ENCODE data around the gene CHID1. TPM values are rescaled to one million over a fixed set of nuclear protein-coding genes. Genes with fewer than 3 reads are reported as not detected.

The CHID1 gene
- total RNA-seq, 1 donor from 2014 or later, result 88.3 TPM

DNA sequence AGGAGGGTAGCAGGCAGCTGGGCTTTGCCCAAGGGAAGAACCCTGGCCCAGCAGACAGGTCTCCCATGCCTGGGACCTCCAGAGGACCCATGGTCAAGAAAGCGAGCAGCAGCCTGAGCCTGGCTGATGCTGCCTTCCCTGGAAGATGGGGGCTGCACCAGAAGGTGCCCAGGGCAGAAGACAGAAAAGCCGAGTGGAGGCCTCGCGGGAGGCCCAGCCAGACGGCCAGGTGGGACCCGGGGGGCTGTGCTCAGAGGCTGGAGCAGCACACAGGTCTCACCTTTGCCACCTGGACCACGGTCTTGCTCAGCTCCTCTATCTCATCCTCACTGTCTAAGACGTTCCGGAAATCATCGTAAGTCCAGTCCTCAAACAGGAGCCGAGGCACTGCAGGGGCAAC, 10.9 kb downstream of the CHID1 start:
- DNase-seq (ENCODE audit: low spot score in 2 of 2, unreplicated experiment in 2 of 2), result no peak

DNA sequence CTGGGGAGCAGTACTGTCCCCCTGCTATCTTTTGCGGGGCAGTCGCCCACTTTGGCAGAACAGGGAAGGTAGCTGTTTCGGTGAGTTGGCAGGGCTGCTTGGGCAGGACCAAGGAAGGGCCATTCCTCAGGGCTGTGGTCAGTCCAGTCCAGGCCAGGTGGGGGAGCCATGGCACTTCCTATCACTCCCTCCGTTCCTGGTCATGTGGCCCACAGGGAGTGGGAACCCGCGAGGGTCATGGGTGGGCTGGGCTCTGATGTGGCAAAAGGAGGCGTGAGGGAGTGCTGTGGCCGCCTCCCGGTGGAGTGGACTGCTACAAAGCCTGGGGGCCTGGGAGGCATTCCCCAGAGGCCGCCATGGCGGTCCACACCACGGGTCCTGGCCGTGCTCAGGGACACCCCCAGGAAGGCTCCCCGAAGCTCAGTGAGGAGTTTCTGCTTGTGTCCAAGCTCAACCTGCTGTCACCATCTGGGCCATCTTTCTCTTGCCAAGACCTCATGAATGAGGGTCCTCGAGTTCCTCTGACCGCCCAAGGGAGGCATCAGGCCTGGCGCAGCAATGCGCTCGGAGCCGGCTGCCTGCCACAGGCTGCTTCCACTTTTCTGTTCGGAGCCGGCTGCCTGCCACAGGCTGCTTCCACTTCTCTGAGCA, 11.9 kb downstream of the CHID1 start:
- DNase-seq (ENCODE audit: low spot score in 2 of 2, unreplicated experiment in 2 of 2), result no peak
- TF ChIP-seq, protein P1, sequence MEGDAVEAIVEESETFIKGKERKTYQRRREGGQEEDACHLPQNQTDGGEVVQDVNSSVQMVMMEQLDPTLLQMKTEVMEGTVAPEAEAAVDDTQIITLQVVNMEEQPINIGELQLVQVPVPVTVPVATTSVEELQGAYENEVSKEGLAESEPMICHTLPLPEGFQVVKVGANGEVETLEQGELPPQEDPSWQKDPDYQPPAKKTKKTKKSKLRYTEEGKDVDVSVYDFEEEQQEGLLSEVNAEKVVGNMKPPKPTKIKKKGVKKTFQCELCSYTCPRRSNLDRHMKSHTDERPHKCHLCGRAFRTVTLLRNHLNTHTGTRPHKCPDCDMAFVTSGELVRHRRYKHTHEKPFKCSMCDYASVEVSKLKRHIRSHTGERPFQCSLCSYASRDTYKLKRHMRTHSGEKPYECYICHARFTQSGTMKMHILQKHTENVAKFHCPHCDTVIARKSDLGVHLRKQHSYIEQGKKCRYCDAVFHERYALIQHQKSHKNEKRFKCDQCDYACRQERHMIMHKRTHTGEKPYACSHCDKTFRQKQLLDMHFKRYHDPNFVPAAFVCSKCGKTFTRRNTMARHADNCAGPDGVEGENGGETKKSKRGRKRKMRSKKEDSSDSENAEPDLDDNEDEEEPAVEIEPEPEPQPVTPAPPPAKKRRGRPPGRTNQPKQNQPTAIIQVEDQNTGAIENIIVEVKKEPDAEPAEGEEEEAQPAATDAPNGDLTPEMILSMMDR (IDR thresholded peaks at IDR 0.05; ENCODE audit: unreplicated experiment), result no peak
- no peaks in the 10 kb centered on the region for H3K4me1 Mint-ChIP-seq
- no peaks in the 10 kb centered on the region for H3K9me3 Mint-ChIP-seq
- H3K27ac Mint-ChIP-seq, result no peak overlapping the region
- H3K27me3 Mint-ChIP-seq (ENCODE audit: low read depth), result no peaks in the 10 kb centered on the region
- no peak overlapping the region for H3K4me3 Mint-ChIP-seq
- peaks cover 8% of the 10 kb centered on the region for H3K36me3 Mint-ChIP-seq

More for the DNA sequence above, 10.9 kb downstream of the CHID1 start:
- H3K27ac Mint-ChIP-seq, result no peak overlapping the region
- no peak overlapping the region for H3K4me3 Mint-ChIP-seq
- H3K36me3 Mint-ChIP-seq, result peaks cover 13% of the 10 kb centered on the region
- H3K27me3 Mint-ChIP-seq (ENCODE audit: low read depth), result no peaks in the 10 kb centered on the region
- H3K9me3 Mint-ChIP-seq, result no peaks in the 10 kb centered on the region
- H3K4me1 Mint-ChIP-seq, result no peaks in the 10 kb centered on the region
- TF ChIP-seq, protein P1 (IDR thresholded peaks at IDR 0.05; ENCODE audit: unreplicated experiment), result no peak

DNA sequence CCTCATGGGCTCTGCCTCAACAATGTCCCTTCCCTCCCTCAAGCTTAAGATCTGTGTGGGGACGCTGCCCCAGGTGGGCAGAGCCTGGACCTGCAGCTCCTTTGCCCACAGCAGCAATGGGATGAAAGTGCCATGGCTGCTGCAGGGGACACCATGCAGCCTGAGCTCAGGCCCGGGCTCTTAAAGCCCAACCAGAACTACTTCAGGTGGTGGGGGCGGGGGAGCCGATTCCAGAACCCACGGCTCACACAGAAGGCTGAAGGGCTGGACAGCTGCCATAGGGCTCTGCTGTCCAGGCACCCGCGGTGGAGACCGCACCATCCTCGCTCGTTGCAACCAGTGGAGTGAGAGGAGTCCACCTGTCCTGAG, 12.5 kb downstream of the CHID1 start:
- no peak for DNase-seq (ENCODE audit: low spot score in 2 of 2, unreplicated experiment in 2 of 2)
- H3K27me3 Mint-ChIP-seq (ENCODE audit: low read depth), result no peaks in the 10 kb centered on the region

DNA sequence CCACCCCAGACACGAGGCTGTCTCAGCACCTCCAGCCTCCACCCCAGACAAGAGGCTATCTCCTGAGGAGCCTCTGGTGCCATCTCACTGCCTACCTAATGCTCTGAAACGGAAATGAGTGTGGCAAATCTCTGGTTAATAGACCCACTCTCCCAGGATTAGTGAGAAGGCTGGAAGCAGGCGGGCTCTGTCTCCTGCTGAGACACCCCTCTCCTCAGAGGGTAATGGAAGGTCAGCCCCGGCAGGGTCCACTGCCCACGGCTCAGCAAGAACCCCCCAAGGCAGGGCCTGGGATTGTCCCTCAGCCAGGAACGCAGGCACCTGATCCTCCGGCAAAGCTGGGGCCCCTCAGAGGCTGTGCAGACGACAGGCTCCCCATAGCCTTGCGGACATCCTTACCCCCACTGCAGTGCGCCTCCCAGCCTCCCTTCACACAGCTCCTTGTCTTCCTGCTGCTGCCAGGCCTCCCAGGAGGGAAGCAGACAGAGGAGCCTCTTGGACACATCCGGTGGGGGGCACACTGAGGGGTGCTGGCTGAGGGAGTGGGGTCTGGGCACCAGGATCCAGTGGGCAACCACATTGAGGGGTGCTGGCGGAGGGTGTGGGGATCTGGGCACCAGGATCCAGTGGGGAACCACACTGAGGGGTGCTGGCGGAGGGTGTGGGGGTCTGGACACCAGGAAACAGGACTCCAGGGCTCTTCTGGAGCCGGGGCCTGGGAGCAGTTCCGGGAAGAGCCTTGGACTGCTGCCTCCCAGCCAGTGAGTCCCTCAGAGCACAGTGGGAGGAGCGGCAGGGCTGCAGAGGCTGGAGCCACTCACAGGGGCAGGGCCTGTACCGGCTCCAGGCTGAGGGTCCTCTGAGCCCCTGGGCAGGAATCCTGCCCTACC, 13.1 kb downstream of the CHID1 start:
- TF ChIP-seq, protein P1 (IDR thresholded peaks at IDR 0.05; ENCODE audit: unreplicated experiment), result no peak
- no peak for DNase-seq (ENCODE audit: low spot score in 2 of 2, unreplicated experiment in 2 of 2)
- H3K27me3 Mint-ChIP-seq (ENCODE audit: low read depth), result no peaks in the 10 kb centered on the region

More for the DNA sequence above, 12.5 kb downstream of the CHID1 start:
- TF ChIP-seq, protein P1 (IDR thresholded peaks at IDR 0.05; ENCODE audit: unreplicated experiment), result peak; percentile 19
- Mint-ChIP-seq H3K4me3 (no peak overlapping the region), H3K36me3 (peaks cover 8% of the 10 kb centered on the region), H3K27ac (no peak overlapping the region), H3K4me1 (no peaks in the 10 kb centered on the region), H3K9me3 (no peaks in the 10 kb centered on the region)

DNA sequence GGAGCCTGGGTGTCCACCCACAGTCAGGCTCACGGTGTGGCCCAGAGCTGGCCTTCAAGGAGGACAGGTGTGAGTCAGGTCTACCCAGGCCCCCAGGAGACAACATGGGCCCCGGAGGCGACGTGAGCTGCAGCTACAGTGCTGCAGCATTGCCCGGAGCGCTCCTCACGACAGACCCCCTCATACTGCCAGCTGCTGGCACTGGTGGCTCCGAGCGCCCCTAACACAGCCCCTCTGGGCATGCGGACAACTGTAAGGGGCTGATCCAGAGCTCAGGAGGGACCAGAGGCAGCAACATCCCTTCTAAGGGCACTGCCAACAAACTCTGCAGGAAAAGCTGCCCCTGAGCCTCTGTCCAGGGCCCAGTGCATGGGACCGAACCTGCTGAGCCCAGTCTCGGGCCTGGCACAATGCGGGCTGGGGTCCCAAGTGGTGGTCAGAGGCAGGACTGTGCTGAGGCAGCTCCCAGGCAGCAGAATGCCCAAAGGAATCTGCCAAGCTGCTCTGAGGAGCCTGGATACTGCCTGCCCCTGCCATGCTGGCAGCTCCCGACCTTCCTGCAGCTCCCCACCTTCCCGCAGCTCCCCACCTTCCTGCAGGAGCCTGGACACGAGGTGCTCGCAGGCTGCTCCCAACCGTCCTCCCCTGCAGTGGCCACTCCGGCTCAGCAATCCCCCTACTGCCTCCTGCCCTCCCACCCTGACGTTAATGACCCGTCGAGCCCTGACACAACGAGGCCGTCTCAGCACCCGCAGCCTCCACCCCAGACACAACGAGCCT, 15.1 kb downstream of the CHID1 start:
- Mint-ChIP-seq H3K4me1 (no peaks in the 10 kb centered on the region), H3K9me3 (no peaks in the 10 kb centered on the region), H3K27ac (no peak overlapping the region), H3K36me3 (peaks cover 2% of the 10 kb centered on the region), H3K4me3 (no peak overlapping the region), H3K27me3 (ENCODE audit: low read depth) (no peaks in the 10 kb centered on the region)
- no peak for DNase-seq (ENCODE audit: low spot score in 2 of 2, unreplicated experiment in 2 of 2)
- TF ChIP-seq, protein P1 (IDR thresholded peaks at IDR 0.05; ENCODE audit: unreplicated experiment), result no peak

More for the DNA sequence above, 13.1 kb downstream of the CHID1 start:
- H3K27ac Mint-ChIP-seq, result no peak overlapping the region
- no peaks in the 10 kb centered on the region for H3K9me3 Mint-ChIP-seq
- H3K36me3 Mint-ChIP-seq, result peaks cover 8% of the 10 kb centered on the region
- no peak overlapping the region for H3K4me3 Mint-ChIP-seq
- no peaks in the 10 kb centered on the region for H3K4me1 Mint-ChIP-seq
